Heart left ventricle (tissue), 16 donors: ENCODE measurements around the gene PFKFB4. TPM values are rescaled to one million over a fixed set of nuclear protein-coding genes. Genes with fewer than 3 reads are reported as not detected.

ENCODE experiments used
- ATAC-seq, 4 donors: fragments of 200-7000 bp; cut with Tn5 transposase; one replicate each; pipeline ENCODE4 v1.9.1; 2020 to 2022; ENCODE audit warnings: moderate library complexity in 4 of 4, mild to moderate bottlenecking in 3 of 4, moderate number of reproducible peaks in 1 of 4
- DNase-seq, 5 donors: peaks; one replicate each; pipeline ENCODE4 v3.0.0-alpha.2; 2020
- H3K27ac ChIP-seq, 12 donors: fragments of 200-600 bp; sonication (generic) in 4 of 12; one replicate each; pipeline versions ENCODE4 v1.5.0 to v1.8.0; 2016 to 2022; ENCODE audit warnings: mild to moderate bottlenecking in 2 of 12
- H3K27me3 ChIP-seq, 9 donors: fragments of 200-600 bp; sonication (generic) in 2 of 9; one replicate each; pipeline versions ENCODE4 v1.5.1 to v1.8.0; 2016 to 2022; ENCODE audit warnings: mild to moderate bottlenecking in 3 of 9
- H3K36me3 ChIP-seq, 9 donors: fragments of 200-600 bp; sonication (generic) in 2 of 9; one replicate each; pipeline versions ENCODE4 v1.5.0 to v1.8.0; 2018 to 2022; ENCODE audit warnings: mild to moderate bottlenecking in 2 of 9
- H3K4me1 ChIP-seq, 12 donors: fragments of 200-600 bp; sonication (generic) in 4 of 12; one replicate each; pipeline versions ENCODE4 v1.5.0 to v1.8.0; 2016 to 2022; ENCODE audit warnings: mild to moderate bottlenecking in 3 of 12
- H3K4me3 ChIP-seq, 12 donors: fragments of 200-600 bp; sonication (generic) in 4 of 12; one replicate each; pipeline versions ENCODE4 v1.5.0 to v1.8.0; 2017 to 2022; ENCODE audit warnings: mild to moderate bottlenecking in 9 of 12, moderate library complexity in 4 of 12
- H3K9me3 ChIP-seq, 12 donors: fragments of 200-600 bp; sonication (generic) in 4 of 12; one replicate each; pipeline versions ENCODE4 v1.5.0 to v1.8.0; 2016 to 2022; ENCODE audit warnings: mild to moderate bottlenecking in 1 of 12
- CTCF ChIP-seq, 12 donors: fragments of 200-600 bp; sonication (generic) in 4 of 12; IDR thresholded peaks; one replicate each; pipeline versions ENCODE4 v1.5.0 to v1.8.0; 2018 to 2022; ENCODE audit warnings: antibody characterized with exemption in 12 of 12, mild to moderate bottlenecking in 5 of 12
- POLR2A ChIP-seq, 2 donors: fragments of 450-650 bp; IDR thresholded peaks; one replicate each; pipeline ENCODE4 v1.6.1; 2017; ENCODE audit warnings: antibody characterized with exemption in 2 of 2, mild to moderate bottlenecking in 2 of 2, moderate library complexity in 2 of 2
- WGBS, 4 donors: extraction: QIAGEN DNeasy Blood & Tissue Kit in 2 of 4; methylation state at CpG; one replicate each; pipeline versions ENCODE4 v1.1.5 to v1.1.7; 2013 to 2018; 5-methylcytosine and 5-hydroxymethylcytosine counted together
- intact Hi-C, 10 donors: fragments of 100-400 bp; cut with DNase I; formaldehyde crosslinking; loops; one replicate each; pipeline versions ENCODE4 v1.11.1 to v1.14.2; 2022
- polyA plus RNA-seq, 2 donors: library from polyadenylated mRNA; stranded (reverse); fragments of 200-250 nt; gene quantifications; one replicate each; pipeline ENCODE4 v1.2.3, GENCODE V29; 2013
- total RNA-seq, 9 donors: library from RNA; depleted of rRNA in 2 of 9; stranded (reverse); fragments of >200 nt in 2 of 9; fragmentation: NEBNext Ultra II Directional in 3 of 9; extraction: Animal tissue kit (Norgen Biotek cat#: 25700) in 3 of 9; gene quantifications; one replicate each; pipeline versions ENCODE4 v1.1.0 to v1.2.4, GENCODE V29; 2016 to 2023
- donor health status: ischemic (EF 13 %, LVEDD 7.1; RV severe dilation, severe dysfunction).
- donor health status: healthy with polysubstance abuse.
- donor health status: DM: no; HTN: yes; CAD: no.
- donor health status: DM: no; HTN: no; CAD: no.
- donor health status: ischemic (EF 25% LVEDD 6.9; RV normal size, moderate dysfunction).
- donor health status: ischemic (EF 25% LVEDD 5.7; RV mildly dilated, moderate dysfunction).
- donor health status: healthy.
- donor health status: DM: yes; HTN: yes; CAD: no.
- donor health status: ischemic (EF 35%, LVEDD 5.7; RV mildly dilated, moderate dysfunction).
- donor health status: nonischemic (EF 11% LVEDD 7.7; RV severe dilation, severe dysfunction).
- donor health status: DM: yes; HTN: yes; CAD: no.
- donor health status: PGD.
- donor health status: ischemic (EF 29% LVEDD 5.4; RV normal size, mild dysfunction).
- donor health status: nonischemic (EF 23%, LVEDD 6.1; RV moderate dilation, normal function).

Gene PFKFB4
- total and polyA plus RNA-seq, 11 donors = 0.44 to 9.1 (median 1.2) TPM

- peak overlapping the region in 11 of 12 donors; percentile 4 to 54 (median 44) for H3K4me3 ChIP-seq
- intact Hi-C loops = loop anchor here in 5 of 10 donors (5.0 kb wide), 3 partner anchors 37 to 47 kb away; partner anchors contain the start of genes COL7A1 (in 2 of the 5) and UQCRC1 (in 1 of the 5)
- 7 to 16% (median 9%) methylated on average over 5 of the region's 5 CpGs for WGBS, 4 donors
- no peak for TF ChIP-seq POLR2A (IDR thresholded peaks at IDR 0.05)
- no peak for TF ChIP-seq CTCF (IDR thresholded peaks at IDR 0.05)
- peaks cover 5 to 69% (median 33%) of the 10 kb centered on the region in 12 donors for H3K4me1 ChIP-seq
- ATAC-seq = peak in 3 of 4 donors; percentile 27 to 30 (median 29)
- no peaks in the 10 kb centered on the region for H3K9me3 ChIP-seq
- H3K27ac ChIP-seq = peak overlapping the region in 11 of 12 donors; percentile 59 to 87 (median 66)
- peak in 4 of 5 donors; percentile 57 to 68 (median 60) for DNase-seq
- H3K27me3 ChIP-seq = no peaks in the 10 kb centered on the region
- no peaks in the 10 kb centered on the region for H3K36me3 ChIP-seq
These were observed 4.0 kb upstream of the PFKFB4 start for GRCh38 chr3:48560648-48561018.

GRCh38 chr3:48558493-48559134, 2.0 kb upstream of the PFKFB4 start:
- TF ChIP-seq CTCF (IDR thresholded peaks at IDR 0.05) (peak in 4 of 12 donors; percentile 0 to 7 (median 4)), POLR2A (IDR thresholded peaks at IDR 0.05) (no peak)
- Histone ChIP-seq H3K27ac (peak overlapping the region in 8 of 12 donors; percentile 1 to 92 (median 24)), H3K36me3 (no peaks in the 10 kb centered on the region), H3K27me3 (no peaks in the 10 kb centered on the region), H3K4me3 (no peak overlapping the region), H3K4me1 (peaks cover 5 to 77% (median 33%) of the 10 kb centered on the region in 12 donors), H3K9me3 (no peaks in the 10 kb centered on the region)
- ATAC-seq (peak in 1 of 4 donors; percentile 3), DNase-seq (peak in 4 of 5 donors; percentile 41 to 65 (median 55))
- 70 to 75% (median 73%) methylated on average over 6 of the region's 6 CpGs for WGBS, 4 donors
- intact Hi-C loops = loop anchor here in 5 of 10 donors (2.0 to 10.0 kb wide), 6 partner anchors 49 to 284 kb away; partner anchors contain the start of genes UQCRC1 (in 2 of the 5) and ATRIP (in 1 of the 5)

GRCh38 chr3:48555949-48556795, 431 bp downstream of the PFKFB4 start:
- intact Hi-C loops = loop anchor here in 5 of 10 donors (2.0 to 10.0 kb wide), 6 partner anchors 49 to 281 kb away; partner anchors contain the start of genes UQCRC1 (in 2 of the 5), ATRIP (in 1 of the 5) and SLC26A6 (in 1 of the 5)
- Histone ChIP-seq H3K27me3 (no peaks in the 10 kb centered on the region), H3K27ac (peak overlapping the region in 6 of 12 donors; percentile 27 to 92 (median 65)), H3K9me3 (no peaks in the 10 kb centered on the region), H3K36me3 (no peaks in the 10 kb centered on the region), H3K4me3 (peak overlapping the region in 11 of 12 donors; percentile 34 to 70 (median 59)), H3K4me1 (peaks cover 5 to 78% (median 32%) of the 10 kb centered on the region in 12 donors)
- WGBS, 4 donors = 15 to 37% (median 19%) methylated on average over 10 to 29 of the region's 29 CpGs
- ATAC-seq = no peak
- TF ChIP-seq CTCF (IDR thresholded peaks at IDR 0.05) (no peak), POLR2A (IDR thresholded peaks at IDR 0.05) (no peak)
- DNase-seq = peak in 1 of 5 donors; percentile 25
